ENCODE measurements around the gene ORM2. TPM values are rescaled to one million over a fixed set of nuclear protein-coding genes. Genes with fewer than 3 reads are reported as not detected.
"Not testable (repeated sequence)": the region's sequence is repeated elsewhere in the genome, so short reads cannot be mapped to it uniquely, and the experiment has no call there.

The ORM2 gene
- total RNA-seq, 1 experiment from 2014 or later = 46.0 TPM

DNA sequence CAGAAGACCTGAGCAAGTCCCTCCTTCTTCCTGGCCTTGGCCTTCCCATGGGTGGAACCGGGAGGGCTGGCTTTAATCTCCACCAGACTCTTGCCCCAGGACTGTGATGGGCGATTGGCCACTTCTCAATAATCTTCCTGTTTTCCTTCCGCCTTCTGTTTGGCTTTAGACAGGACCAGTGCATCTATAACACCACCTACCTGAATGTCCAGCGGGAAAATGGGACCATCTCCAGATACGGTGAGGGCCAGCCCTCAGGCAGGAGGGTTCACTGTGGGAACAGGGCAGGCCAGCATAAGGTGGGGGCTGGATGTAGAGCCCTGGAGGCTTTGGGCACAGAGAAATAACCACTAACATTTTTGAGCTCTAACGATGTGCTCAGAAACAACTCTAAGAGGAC is 5.8 kb upstream of the ORM2 start:
- H3K4me1 Mint-ChIP-seq (ENCODE audit: low read depth, unreplicated experiment); H3K36me3 ChIP-seq (ENCODE audit: control insufficient read depth, insufficient read depth, low read length); H3K4me3 Mint-ChIP-seq (ENCODE audit: unreplicated experiment); intact Hi-C loops (cut with micrococcal nuclease; ENCODE audit: unreplicated experiment); BruUV-seq (replicated peaks); DNase-seq; H3K27me3 Mint-ChIP-seq (ENCODE audit: insufficient read depth, unreplicated experiment); H3K9me3 ChIP-seq; H3K4me3 ChIP-seq (ENCODE audit: low read depth, low read length); H3K27ac Mint-ChIP-seq (ENCODE audit: unreplicated experiment); POLR2A ChIA-PET; H3K36me3 Mint-ChIP-seq (ENCODE audit: insufficient read depth, unreplicated experiment); CTCF ChIA-PET; H3K9me3 Mint-ChIP-seq (ENCODE audit: unreplicated experiment); H3K27me3 ChIP-seq (replicated peaks; ENCODE audit: control insufficient read depth, insufficient read depth, low read length): not testable (repeated sequence)
- H3K4me1 ChIP-seq = peaks cover 14% of the 10 kb centered on the region

DNA sequence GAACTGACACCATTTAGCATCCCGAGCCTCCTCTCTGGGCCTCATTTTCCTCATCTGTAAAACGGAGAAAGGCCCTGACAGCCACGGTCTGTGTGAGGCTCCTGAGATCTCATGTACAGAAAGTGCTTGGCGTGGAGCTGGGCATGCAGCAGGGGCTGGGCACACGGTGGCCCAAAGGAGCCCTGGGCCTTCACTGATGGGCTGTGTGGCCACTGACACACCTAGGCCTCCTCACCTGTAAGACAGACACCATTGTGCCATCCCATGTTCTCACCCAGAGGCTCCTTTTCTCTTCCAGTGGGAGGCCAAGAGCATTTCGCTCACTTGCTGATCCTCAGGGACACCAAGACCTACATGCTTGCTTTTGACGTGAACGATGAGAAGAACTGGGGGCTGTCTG is 5.2 kb upstream of the ORM2 start:
- POLR2A ChIA-PET = no interaction called here
- H3K36me3 ChIP-seq (ENCODE audit: control insufficient read depth, insufficient read depth, low read length) = no peaks in the 10 kb centered on the region
- Mint-ChIP-seq H3K9me3 (ENCODE audit: unreplicated experiment) (no peaks in the 10 kb centered on the region), H3K4me3 (ENCODE audit: unreplicated experiment) (no peak overlapping the region), H3K4me1 (ENCODE audit: low read depth, unreplicated experiment) (peaks cover under 1% of the 10 kb centered on the region), H3K27ac (ENCODE audit: unreplicated experiment) (no peak overlapping the region), H3K27me3 (ENCODE audit: insufficient read depth, unreplicated experiment) (no peaks in the 10 kb centered on the region), H3K36me3 (ENCODE audit: insufficient read depth, unreplicated experiment) (peaks cover under 1% of the 10 kb centered on the region)
- peaks cover 4% of the 10 kb centered on the region; the same call in 1 of the 2 replicates for H3K9me3 ChIP-seq
- no TSS peak for BruUV-seq (replicated peaks)
- intact Hi-C loops (cut with micrococcal nuclease; ENCODE audit: unreplicated experiment) = no loop called here
- peaks cover 20% of the 10 kb centered on the region for H3K4me1 ChIP-seq
- H3K4me3 ChIP-seq (ENCODE audit: low read depth, low read length) = no peak overlapping the region
- no peaks in the 10 kb centered on the region for H3K27me3 ChIP-seq (replicated peaks; ENCODE audit: control insufficient read depth, insufficient read depth, low read length)
- no peak for DNase-seq
- CTCF ChIA-PET = no interaction called here
- TF ChIP-seq, protein P1, sequence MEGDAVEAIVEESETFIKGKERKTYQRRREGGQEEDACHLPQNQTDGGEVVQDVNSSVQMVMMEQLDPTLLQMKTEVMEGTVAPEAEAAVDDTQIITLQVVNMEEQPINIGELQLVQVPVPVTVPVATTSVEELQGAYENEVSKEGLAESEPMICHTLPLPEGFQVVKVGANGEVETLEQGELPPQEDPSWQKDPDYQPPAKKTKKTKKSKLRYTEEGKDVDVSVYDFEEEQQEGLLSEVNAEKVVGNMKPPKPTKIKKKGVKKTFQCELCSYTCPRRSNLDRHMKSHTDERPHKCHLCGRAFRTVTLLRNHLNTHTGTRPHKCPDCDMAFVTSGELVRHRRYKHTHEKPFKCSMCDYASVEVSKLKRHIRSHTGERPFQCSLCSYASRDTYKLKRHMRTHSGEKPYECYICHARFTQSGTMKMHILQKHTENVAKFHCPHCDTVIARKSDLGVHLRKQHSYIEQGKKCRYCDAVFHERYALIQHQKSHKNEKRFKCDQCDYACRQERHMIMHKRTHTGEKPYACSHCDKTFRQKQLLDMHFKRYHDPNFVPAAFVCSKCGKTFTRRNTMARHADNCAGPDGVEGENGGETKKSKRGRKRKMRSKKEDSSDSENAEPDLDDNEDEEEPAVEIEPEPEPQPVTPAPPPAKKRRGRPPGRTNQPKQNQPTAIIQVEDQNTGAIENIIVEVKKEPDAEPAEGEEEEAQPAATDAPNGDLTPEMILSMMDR (IDR thresholded peaks at IDR 0.05; ENCODE audit: insufficient read depth in 1 of 2, low read depth in 1 of 2, low read length in 1 of 2, severe bottlenecking in 1 of 2, unreplicated experiment in 1 of 2) = no peak

DNA sequence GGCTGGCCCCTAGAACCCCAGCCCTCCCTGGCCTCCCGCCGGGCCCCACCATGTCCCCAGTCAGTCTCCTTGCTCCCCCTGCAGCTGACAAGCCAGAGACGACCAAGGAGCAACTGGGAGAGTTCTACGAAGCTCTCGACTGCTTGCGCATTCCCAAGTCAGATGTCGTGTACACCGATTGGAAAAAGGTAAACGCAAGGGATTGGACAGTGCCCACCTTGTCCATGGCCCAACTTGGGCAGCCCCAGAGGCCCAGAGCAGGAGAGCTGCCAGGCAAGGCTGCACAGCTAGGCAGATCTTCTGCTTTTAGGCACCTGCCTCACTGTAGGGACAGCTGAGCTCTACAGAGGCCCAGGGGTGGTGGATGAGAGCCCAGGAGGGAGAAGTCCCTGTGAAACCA is 4.7 kb upstream of the ORM2 start:
- H3K36me3 ChIP-seq (ENCODE audit: control insufficient read depth, insufficient read depth, low read length); intact Hi-C loops (cut with micrococcal nuclease; ENCODE audit: unreplicated experiment); POLR2A ChIA-PET; H3K36me3 Mint-ChIP-seq (ENCODE audit: insufficient read depth, unreplicated experiment); H3K9me3 Mint-ChIP-seq (ENCODE audit: unreplicated experiment); BruUV-seq (replicated peaks); CTCF ChIA-PET; H3K9me3 ChIP-seq; H3K4me3 ChIP-seq (ENCODE audit: low read depth, low read length); H3K4me1 Mint-ChIP-seq (ENCODE audit: low read depth, unreplicated experiment); H3K27me3 Mint-ChIP-seq (ENCODE audit: insufficient read depth, unreplicated experiment); H3K4me3 Mint-ChIP-seq (ENCODE audit: unreplicated experiment); DNase-seq; H3K27me3 ChIP-seq (replicated peaks; ENCODE audit: control insufficient read depth, insufficient read depth, low read length); H3K27ac Mint-ChIP-seq (ENCODE audit: unreplicated experiment): not testable (repeated sequence)
- peaks cover 20% of the 10 kb centered on the region for H3K4me1 ChIP-seq

DNA sequence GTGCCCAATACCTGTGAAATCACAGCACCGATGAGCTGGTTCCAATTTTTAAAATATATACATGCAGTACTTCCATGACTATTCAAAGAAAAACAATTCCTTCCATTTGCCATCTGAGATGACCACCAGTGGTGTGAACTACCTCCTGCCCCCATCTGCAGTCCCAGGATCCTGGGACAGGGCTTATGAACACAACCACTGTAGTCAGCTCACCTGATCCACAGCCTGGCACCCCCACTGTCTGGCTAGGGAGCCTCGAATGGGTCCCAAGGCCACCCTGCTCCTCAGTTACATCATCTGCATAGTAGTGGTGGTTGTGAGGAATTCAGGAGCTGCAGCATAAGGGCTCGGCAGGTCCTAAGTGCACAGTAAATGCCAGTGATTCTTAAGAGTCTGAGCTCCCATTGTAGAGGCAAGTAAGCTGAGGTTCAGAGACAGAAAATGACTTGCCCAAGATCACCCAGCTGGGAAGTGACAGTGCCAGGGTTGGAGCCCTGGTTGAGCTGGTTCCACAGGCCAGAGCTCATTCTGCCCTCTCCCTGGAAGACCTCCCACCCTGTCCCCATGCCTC is 3.9 kb upstream of the ORM2 start:
- H3K27me3 Mint-ChIP-seq (ENCODE audit: insufficient read depth, unreplicated experiment); BruUV-seq (replicated peaks): not testable (repeated sequence)

More for the DNA sequence above, 3.9 kb upstream of the ORM2 start:
- H3K9me3 Mint-ChIP-seq (ENCODE audit: unreplicated experiment); DNase-seq; H3K4me1 Mint-ChIP-seq (ENCODE audit: low read depth, unreplicated experiment); H3K36me3 ChIP-seq (ENCODE audit: control insufficient read depth, insufficient read depth, low read length); intact Hi-C loops (cut with micrococcal nuclease; ENCODE audit: unreplicated experiment); CTCF ChIA-PET; H3K4me3 Mint-ChIP-seq (ENCODE audit: unreplicated experiment); H3K27me3 ChIP-seq (replicated peaks; ENCODE audit: control insufficient read depth, insufficient read depth, low read length); POLR2A ChIA-PET; H3K9me3 ChIP-seq; H3K4me3 ChIP-seq (ENCODE audit: low read depth, low read length); H3K27ac Mint-ChIP-seq (ENCODE audit: unreplicated experiment); H3K36me3 Mint-ChIP-seq (ENCODE audit: insufficient read depth, unreplicated experiment): not testable (repeated sequence)
- H3K4me1 ChIP-seq = peaks cover 20% of the 10 kb centered on the region

Data from Caco-2 (cell line).